ENCODE data around the gene OSBPL2. TPM values are rescaled to one million over a fixed set of nuclear protein-coding genes. Genes with fewer than 3 reads are reported as not detected.

The OSBPL2 gene
- polyA plus RNA-seq, 1 donor (not counting 4 experiments of a cell fraction or from before 2014, with no cell fraction given) = 15.9 TPM

- H3K4me1 ChIP-seq (ENCODE audit: control insufficient read depth, extremely low read depth, insufficient read depth, low read length) = peaks cover 11% of the 10 kb centered on the region
- no peak overlapping the region for H3K9ac ChIP-seq (ENCODE audit: control insufficient read depth, extremely low read depth, insufficient read depth, low read length)
- no peaks in the 10 kb centered on the region for H3K9me3 ChIP-seq (ENCODE audit: control insufficient read depth, low read depth, low read length)
- H3K4me3 ChIP-seq (ENCODE audit: control insufficient read depth in 2 of 3, extremely low read depth in 1 of 3, insufficient read depth in 2 of 3, low read depth in 1 of 3, low read length in 3 of 3) = no peak overlapping the region
- H3K27me3 ChIP-seq (ENCODE audit: control insufficient read depth, extremely low read depth, insufficient read depth, low read length) = no peaks in the 10 kb centered on the region
- no peak overlapping the region for H3K4me2 ChIP-seq (ENCODE audit: control insufficient read depth, extremely low read depth, insufficient read depth, low read depth, low read length)
- TF ChIP-seq EZH2 (IDR thresholded peaks at IDR 0.05; ENCODE audit: low read length) (no peak), CTCF (optimal IDR thresholded peaks at IDR 0.05 in 1 of 3, IDR thresholded peaks at IDR 0.05 in 1 of 3, conservative IDR thresholded peaks at IDR 0.05 in 1 of 3; ENCODE audit: extremely low read depth in 1 of 3, insufficient read depth in 2 of 3, low read length in 3 of 3) (no peak)
- H3K36me3 ChIP-seq (ENCODE audit: control insufficient read depth in 2 of 2, extremely low read depth in 1 of 2, insufficient read depth in 2 of 2, low read length in 2 of 2) = peaks cover 41 to 44% of the 10 kb centered on the region in 2 experiments
- peaks cover 4% of the 10 kb centered on the region for H4K20me1 ChIP-seq (ENCODE audit: control insufficient read depth, extremely low read depth, insufficient read depth, low read length)
- no peak for DNase-seq (ENCODE audit: low read depth, low spot score)
- H2AFZ ChIP-seq (ENCODE audit: control insufficient read depth, low read length) = no peak overlapping the region
- H3K9me1 ChIP-seq (ENCODE audit: control insufficient read depth, extremely low read depth, insufficient read depth, low read length) = no peaks in the 10 kb centered on the region
- H3K27ac ChIP-seq (ENCODE audit: control insufficient read depth, insufficient read depth, low read length) = no peak overlapping the region
- dilution Hi-C loops (cut with MboI; ENCODE audit: extremely low pct_ligation_motif_present, low sequenced_read_pairs) = no loop called here
- H3K79me2 ChIP-seq (ENCODE audit: control insufficient read depth, insufficient read depth, low read length) = no peaks in the 10 kb centered on the region
- FAIRE-seq = no peak
These were observed 83.2 kb downstream of the OSBPL2 start for GRCh38 chr20:62321521-62321948.

- H3K36me3 ChIP-seq (ENCODE audit: control insufficient read depth in 2 of 2, extremely low read depth in 1 of 2, insufficient read depth in 2 of 2, low read length in 2 of 2) = peaks cover 41 to 48% of the 10 kb centered on the region in 2 experiments
- no peaks in the 10 kb centered on the region for H3K79me2 ChIP-seq (ENCODE audit: control insufficient read depth, insufficient read depth, low read length)
- DNase-seq (ENCODE audit: low read depth, low spot score) (no peak), FAIRE-seq (no peak)
- no peak overlapping the region for H2AFZ ChIP-seq (ENCODE audit: control insufficient read depth, low read length)
- no peaks in the 10 kb centered on the region for H3K27me3 ChIP-seq (ENCODE audit: control insufficient read depth, extremely low read depth, insufficient read depth, low read length)
- H3K9ac ChIP-seq (ENCODE audit: control insufficient read depth, extremely low read depth, insufficient read depth, low read length) = no peak overlapping the region
- dilution Hi-C loops (cut with MboI; ENCODE audit: extremely low pct_ligation_motif_present, low sequenced_read_pairs) = no loop called here
- H3K4me3 ChIP-seq (ENCODE audit: control insufficient read depth in 2 of 3, extremely low read depth in 1 of 3, insufficient read depth in 2 of 3, low read depth in 1 of 3, low read length in 3 of 3) = no peak overlapping the region
- H3K4me2 ChIP-seq (ENCODE audit: control insufficient read depth, extremely low read depth, insufficient read depth, low read depth, low read length) = no peak overlapping the region
- no peak for TF ChIP-seq EZH2 (IDR thresholded peaks at IDR 0.05; ENCODE audit: low read length)
- TF ChIP-seq CTCF (optimal IDR thresholded peaks at IDR 0.05 in 1 of 3, IDR thresholded peaks at IDR 0.05 in 1 of 3, conservative IDR thresholded peaks at IDR 0.05 in 1 of 3; ENCODE audit: extremely low read depth in 1 of 3, insufficient read depth in 2 of 3, low read length in 3 of 3) = no peak
- no peaks in the 10 kb centered on the region for H3K9me1 ChIP-seq (ENCODE audit: control insufficient read depth, extremely low read depth, insufficient read depth, low read length)
- no peak overlapping the region for H3K27ac ChIP-seq (ENCODE audit: control insufficient read depth, insufficient read depth, low read length)
- peaks cover 7% of the 10 kb centered on the region for H3K4me1 ChIP-seq (ENCODE audit: control insufficient read depth, extremely low read depth, insufficient read depth, low read length)
- H3K9me3 ChIP-seq (ENCODE audit: control insufficient read depth, low read depth, low read length) = no peaks in the 10 kb centered on the region
- H4K20me1 ChIP-seq (ENCODE audit: control insufficient read depth, extremely low read depth, insufficient read depth, low read length) = peaks cover 4% of the 10 kb centered on the region
These were observed 83.7 kb downstream of the OSBPL2 start for GRCh38 chr20:62321975-62322374.

All from keratinocyte (primary cell).